Measurements from ENCODE around the gene TBC1D2.

The TBC1D2 gene

DNA sequence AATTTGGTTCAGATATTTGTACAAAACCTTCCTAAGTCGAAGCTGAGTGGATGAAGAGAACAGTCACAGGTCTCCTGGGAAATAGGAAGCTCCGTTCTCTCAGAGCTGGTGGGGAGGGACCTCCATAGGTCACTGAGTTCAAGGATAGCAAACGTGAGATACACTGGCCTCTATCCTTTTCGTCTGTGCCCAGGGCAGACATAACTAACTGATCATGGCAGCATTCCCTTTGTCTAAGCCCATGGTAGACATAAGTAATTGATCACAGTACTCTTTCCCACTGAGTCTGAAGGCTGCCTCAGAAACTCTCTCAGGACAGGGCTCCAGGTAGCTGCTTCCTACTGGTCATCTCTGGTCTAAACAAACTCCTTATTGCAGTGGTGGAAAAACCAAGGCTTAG, 50.8 kb downstream of the TBC1D2 start:
- no peak for DNase-seq (ENCODE audit: low read depth)
- TF ChIP-seq, protein P1, sequence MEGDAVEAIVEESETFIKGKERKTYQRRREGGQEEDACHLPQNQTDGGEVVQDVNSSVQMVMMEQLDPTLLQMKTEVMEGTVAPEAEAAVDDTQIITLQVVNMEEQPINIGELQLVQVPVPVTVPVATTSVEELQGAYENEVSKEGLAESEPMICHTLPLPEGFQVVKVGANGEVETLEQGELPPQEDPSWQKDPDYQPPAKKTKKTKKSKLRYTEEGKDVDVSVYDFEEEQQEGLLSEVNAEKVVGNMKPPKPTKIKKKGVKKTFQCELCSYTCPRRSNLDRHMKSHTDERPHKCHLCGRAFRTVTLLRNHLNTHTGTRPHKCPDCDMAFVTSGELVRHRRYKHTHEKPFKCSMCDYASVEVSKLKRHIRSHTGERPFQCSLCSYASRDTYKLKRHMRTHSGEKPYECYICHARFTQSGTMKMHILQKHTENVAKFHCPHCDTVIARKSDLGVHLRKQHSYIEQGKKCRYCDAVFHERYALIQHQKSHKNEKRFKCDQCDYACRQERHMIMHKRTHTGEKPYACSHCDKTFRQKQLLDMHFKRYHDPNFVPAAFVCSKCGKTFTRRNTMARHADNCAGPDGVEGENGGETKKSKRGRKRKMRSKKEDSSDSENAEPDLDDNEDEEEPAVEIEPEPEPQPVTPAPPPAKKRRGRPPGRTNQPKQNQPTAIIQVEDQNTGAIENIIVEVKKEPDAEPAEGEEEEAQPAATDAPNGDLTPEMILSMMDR (IDR thresholded peaks at IDR 0.05; ENCODE audit: insufficient read depth, low read depth, low read length, missing control alignments): no peak
- no peak overlapping the region for H3K4me3 ChIP-seq (ENCODE audit: low read length)

DNA sequence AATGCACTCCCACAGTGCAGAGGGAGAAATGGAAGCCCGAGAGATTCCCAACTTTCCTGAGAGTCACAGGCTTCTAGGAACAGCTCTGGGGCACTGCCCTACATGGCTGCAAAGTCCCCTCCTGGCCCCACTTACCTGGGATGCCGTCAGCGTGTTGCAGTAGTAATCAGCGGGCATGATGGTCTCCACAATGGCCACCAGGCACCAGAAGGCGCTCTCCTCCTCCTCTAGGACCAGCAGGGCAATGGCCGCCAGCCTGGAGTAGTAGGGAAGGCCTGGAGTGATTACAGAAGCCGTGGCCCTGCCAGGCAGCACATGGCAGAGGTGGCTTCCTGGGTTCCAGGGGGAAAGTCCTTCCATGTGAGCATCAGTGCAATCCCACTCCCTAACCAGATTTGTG, 52.3 kb downstream of the TBC1D2 start:
- TF ChIP-seq, protein P1 (IDR thresholded peaks at IDR 0.05; ENCODE audit: insufficient read depth, low read depth, low read length, missing control alignments): no peak
- H3K4me3 ChIP-seq (ENCODE audit: low read length): no peak overlapping the region
- no peak for DNase-seq (ENCODE audit: low read depth)

GRCh38 chr9:98202252-98202651, 53.2 kb downstream of the TBC1D2 start:
- DNase-seq (ENCODE audit: low read depth): no peak
- TF ChIP-seq, protein P1 (IDR thresholded peaks at IDR 0.05; ENCODE audit: insufficient read depth, low read depth, low read length, missing control alignments): no peak
- H3K4me3 ChIP-seq (ENCODE audit: low read length): no peak overlapping the region

DNA sequence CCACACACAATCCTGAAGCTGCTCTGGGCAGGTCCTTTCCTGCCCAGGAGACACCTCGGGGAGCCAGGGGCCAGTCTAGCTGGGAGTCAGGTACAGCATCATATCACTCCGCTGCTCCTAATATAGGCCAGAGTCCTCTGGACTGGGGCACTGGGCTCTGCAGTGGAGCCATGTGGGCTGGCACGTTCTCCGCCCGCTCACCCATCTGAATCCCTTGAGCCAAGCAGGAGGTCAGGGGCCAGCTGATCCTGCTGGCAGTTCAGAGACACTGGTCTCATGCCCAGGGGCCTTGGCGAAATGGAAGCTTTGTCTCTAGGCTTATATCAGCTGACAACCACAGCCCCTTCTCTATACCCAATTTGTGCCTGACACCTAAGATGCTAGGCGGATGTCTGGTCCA, 53.7 kb downstream of the TBC1D2 start:
- no peak overlapping the region for H3K4me3 ChIP-seq (ENCODE audit: low read length)
- TF ChIP-seq, protein P1 (IDR thresholded peaks at IDR 0.05; ENCODE audit: insufficient read depth, low read depth, low read length, missing control alignments): no peak
- DNase-seq (ENCODE audit: low read depth): no peak

- no peak for DNase-seq (ENCODE audit: low read depth)
- TF ChIP-seq, protein P1 (IDR thresholded peaks at IDR 0.05; ENCODE audit: insufficient read depth, low read depth, low read length, missing control alignments): no peak
- no peak overlapping the region for H3K4me3 ChIP-seq (ENCODE audit: low read length)
Observed at GRCh38 chr9:98201102-98201501, 54.3 kb downstream of the TBC1D2 start.

GRCh38 chr9:98199388-98200033, 55.9 kb downstream of the TBC1D2 start:
- TF ChIP-seq, protein P1 (IDR thresholded peaks at IDR 0.05; ENCODE audit: insufficient read depth, low read depth, low read length, missing control alignments): no peak
- DNase-seq (ENCODE audit: low read depth): no peak
- no peak overlapping the region for H3K4me3 ChIP-seq (ENCODE audit: low read length)

- no peak overlapping the region for H3K4me3 ChIP-seq (ENCODE audit: low read length)
- TF ChIP-seq, protein P1 (IDR thresholded peaks at IDR 0.05; ENCODE audit: insufficient read depth, low read depth, low read length, missing control alignments): no peak
- DNase-seq (ENCODE audit: low read depth): no peak
Observed at GRCh38 chr9:98195671-98196070, 59.8 kb downstream of the TBC1D2 start.

Data from epithelial cell of esophagus (primary cell).